Left colon (tissue), 2 donors: ENCODE measurements around the gene SMOC1. TPM values are rescaled to one million over a fixed set of nuclear protein-coding genes. Genes with fewer than 3 reads are reported as not detected.

Experiments used
- ATAC-seq: fragments of 200-7000 bp; cut with Tn5 transposase; one replicate; pipeline ENCODE4 v1.9.1; 2020; ENCODE audit warnings: mild to moderate bottlenecking, moderate library complexity
- DNase-seq, 2 donors: peaks; one replicate each; pipeline ENCODE4 v3.0.0-alpha.2; 2020
- intact Hi-C, 2 donors: fragments of 100-400 bp; cut with DNase I in 1 of 2; cut with micrococcal nuclease in 1 of 2; formaldehyde crosslinking; loops; one replicate each; pipeline versions ENCODE4 v1.11.2 to v1.14.0; 2022; cut with DNase I, micrococcal nuclease
- total RNA-seq, 2 donors: library from RNA; stranded (reverse); fragmentation: NEBNext Ultra II Directional; extraction: Animal tissue kit (Norgen Biotek cat#: 25700); gene quantifications; one replicate each; pipeline ENCODE4 v1.2.1, GENCODE V29; 2021
- donor health status: DM: no; HTN: no; CAD: no.
- donor health status: DM: yes; HTN: yes; CAD: no.

SMOC1 gene
- total RNA-seq, 2 donors from 2014 or later: 0.55 to 0.89 TPM

DNA sequence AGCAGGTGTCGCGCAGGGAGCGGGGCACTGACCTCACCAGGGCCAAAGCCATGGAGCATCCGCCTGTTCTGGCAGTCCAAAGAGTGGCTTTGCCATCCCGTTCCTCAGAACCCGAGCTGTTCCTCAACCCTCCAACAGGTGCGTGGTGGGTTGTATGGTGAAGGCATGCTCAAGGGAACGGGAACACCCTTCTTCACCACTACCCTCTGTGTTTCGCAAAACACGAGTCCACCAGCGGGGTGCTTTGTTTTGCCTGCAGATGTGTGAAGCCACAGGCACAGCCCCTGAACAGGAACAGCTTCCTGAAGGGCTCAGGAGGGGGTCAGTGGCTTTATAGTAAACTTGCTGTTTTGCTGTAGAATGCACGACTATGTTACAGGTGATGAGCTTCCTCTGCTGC, 52.7 kb downstream of the SMOC1 start:
- no peak for ATAC-seq
- DNase-seq: no peak
- intact Hi-C loops: no loop called here

DNA sequence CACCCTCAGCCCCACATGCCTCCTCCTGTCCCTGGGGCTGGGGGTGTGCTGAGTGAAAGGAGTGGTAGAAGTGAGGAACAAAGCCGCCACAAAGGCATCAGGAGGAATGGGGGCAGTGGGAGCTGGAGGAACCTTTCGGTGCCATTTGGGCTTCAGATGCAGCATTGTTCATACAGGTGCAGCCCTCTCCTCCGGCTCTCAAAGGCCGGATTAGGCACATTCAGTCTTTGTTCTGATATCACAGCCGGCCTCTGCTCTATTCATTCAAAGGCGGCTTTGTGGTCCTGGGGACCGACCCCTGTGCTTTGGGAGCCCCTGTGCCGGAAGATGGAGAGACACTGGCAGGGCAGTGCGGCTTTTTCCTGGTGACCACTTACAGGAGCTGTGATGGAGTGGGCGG, 53.2 kb downstream of the SMOC1 start:
- DNase-seq (no peak), ATAC-seq (no peak)
- intact Hi-C loops: no loop called here

GRCh38 chr14:69933623-69934275, 54.5 kb downstream of the SMOC1 start:
- intact Hi-C loops: no loop called here
- ATAC-seq: no peak
- no peak for DNase-seq

- intact Hi-C loops: no loop called here
- DNase-seq (no peak), ATAC-seq (no peak)
Measured at GRCh38 chr14:69937367-69938081, 58.3 kb downstream of the SMOC1 start.

DNA sequence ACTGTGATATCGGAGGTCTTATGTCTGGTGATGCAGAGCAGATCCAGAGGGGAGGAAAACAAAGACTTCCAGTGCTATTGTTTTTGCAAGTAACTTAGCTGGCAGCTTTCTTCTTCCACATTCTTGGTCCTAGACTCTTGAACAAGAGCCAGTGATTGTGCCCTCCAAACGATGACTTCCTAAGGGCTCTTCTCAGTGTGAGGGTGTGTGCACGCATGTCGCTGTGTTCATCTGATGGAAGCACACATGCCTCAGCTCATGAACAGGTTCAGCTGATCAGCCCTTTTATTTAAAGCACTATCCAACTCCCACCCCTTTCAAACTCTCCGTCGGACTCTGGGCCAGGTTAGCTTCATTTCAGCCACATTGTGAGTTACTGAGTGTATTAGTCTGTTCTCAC, 59.5 kb downstream of the SMOC1 start:
- ATAC-seq (no peak), DNase-seq (no peak)
- intact Hi-C loops: no loop called here

GRCh38 chr14:69941768-69942742, 62.8 kb downstream of the SMOC1 start:
- intact Hi-C loops: no loop called here
- ATAC-seq: peak; percentile 79
- DNase-seq: no peak

DNA sequence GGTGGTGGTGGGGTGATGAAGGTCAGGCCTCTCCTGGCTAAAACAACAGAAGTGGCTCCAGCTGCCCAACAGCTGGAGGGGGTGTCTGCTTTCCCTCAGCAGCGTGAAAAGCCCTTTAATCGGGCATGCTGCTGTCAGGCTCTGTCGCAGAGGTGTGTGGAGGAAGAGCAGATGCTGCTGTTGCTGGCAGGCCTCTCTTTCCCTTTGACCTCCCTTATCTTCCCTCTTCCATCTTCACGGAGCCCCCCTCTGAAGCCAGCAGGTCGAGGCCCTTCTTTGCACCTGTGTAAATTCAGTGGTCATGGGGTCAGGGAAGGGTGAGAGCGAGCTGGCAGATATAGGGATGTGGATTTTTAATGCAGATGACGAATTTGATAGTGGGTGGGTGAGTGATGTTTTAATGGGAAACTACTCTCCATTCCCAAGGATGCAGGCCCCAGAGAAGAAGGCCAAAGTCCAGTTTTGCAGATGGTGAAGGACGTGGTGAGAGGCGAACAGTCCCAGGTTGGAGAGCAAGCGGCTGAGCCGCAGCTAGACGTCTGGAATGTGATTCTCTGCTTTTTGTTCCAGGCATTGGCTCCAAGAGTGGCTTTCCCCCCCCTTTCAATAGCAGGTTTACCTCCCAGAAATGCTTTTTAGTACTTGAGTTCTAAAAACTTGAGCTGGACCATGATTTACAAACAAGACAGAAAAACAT, 64.0 kb downstream of the SMOC1 start:
- DNase-seq: no peak
- intact Hi-C loops: no loop called here
- peak; percentile 40 for ATAC-seq

- intact Hi-C loops: no loop called here
- DNase-seq: no peak
- ATAC-seq: no peak
Measured at GRCh38 chr14:69945347-69945746, 66.1 kb downstream of the SMOC1 start.

GRCh38 chr14:69945912-69946311, 66.7 kb downstream of the SMOC1 start:
- ATAC-seq: peak; percentile 76
- DNase-seq: no peak
- intact Hi-C loops: no loop called here

DNA sequence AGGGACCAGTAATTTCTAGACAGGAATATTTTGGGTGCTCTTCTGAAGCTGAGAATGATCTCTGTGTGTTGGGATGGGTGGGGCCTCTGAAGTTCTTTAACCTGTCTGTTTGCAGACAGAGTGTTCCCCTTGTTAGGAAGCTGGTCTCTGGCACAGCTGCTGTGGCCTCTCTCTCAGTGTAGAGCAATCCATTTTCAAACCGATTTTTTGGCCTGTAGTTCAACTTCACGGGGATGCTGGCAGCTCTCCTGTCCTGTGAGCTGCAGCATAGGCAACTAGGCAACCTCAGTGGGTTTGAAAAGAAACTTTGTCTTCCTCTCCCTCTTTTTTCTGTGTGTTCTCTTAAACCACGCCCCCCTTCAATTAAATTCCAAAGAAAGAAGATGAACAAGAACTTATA, 69.1 kb downstream of the SMOC1 start:
- DNase-seq (no peak), ATAC-seq (no peak)
- intact Hi-C loops: no loop called here

- DNase-seq: no peak
- ATAC-seq: no peak
- intact Hi-C loops: no loop called here
Measured at GRCh38 chr14:69951263-69951662, 72.0 kb downstream of the SMOC1 start.

DNA sequence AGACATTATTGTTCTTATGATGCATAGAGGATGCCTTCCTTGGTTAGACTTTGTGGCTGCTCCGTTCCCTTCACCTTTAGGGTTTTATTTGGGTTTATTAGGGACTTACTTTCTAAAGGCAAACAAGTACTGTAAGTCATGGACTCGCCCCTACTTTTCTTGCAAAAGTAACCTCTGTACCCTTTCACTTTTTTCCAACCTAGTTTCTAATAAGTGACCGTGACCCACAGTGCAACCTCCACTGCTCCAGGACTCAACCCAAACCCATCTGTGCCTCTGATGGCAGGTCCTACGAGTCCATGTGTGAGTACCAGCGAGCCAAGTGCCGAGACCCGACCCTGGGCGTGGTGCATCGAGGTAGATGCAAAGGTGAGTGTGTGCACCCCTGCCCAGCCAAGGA, 72.7 kb downstream of the SMOC1 start:
- intact Hi-C loops: no loop called here
- DNase-seq (no peak), ATAC-seq (no peak)

GRCh38 chr14:69953266-69953915, 74.2 kb downstream of the SMOC1 start:
- DNase-seq: no peak
- ATAC-seq: no peak
- intact Hi-C loops: no loop called here

DNA sequence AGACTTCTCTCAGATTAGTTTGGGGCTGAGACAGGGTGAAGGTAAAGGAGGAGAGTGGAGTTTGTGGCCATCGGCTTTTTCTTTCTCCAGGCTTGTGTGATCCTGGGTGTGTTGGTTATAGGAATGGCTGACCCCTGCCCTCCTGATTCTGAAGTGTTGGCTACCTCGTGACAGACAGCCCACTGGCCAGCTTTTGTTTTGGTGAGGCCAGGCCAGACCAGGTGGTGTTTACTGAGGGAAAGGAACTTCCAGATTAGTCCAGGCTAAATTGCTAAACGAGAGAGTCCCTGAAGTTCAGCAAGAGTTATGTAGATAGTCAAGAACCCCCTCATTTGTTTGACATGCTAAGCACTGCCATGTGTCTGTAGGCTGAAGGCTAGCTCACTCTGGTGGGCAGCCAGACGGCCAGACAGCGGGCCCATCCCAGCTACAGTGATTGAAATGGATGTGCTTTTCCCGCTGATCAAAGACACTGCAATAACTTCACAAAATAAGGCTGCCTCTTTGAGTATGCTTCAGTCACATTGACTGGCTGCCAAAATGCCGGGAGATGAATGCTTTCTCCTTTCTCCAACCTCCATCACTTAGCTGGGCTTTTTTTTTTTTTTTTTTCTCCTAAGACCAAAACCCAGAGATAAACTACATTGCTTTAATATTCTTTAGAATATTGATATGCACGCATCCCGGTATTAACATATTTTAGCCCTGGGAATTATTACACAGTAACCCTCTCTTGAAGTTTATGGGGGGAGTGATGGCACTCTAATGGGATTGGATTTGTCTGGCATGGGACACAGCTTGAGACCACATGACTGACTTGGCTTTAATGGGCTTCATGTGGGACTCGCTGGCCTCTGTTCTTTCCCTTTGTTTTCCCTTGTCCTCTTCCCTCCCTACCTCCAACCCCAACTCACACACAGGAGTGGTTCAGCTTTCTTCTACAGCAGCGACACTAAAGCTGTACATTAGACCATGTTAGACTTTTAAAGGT, 76.9 kb downstream of the SMOC1 start:
- ATAC-seq: no peak
- DNase-seq: no peak

DNA sequence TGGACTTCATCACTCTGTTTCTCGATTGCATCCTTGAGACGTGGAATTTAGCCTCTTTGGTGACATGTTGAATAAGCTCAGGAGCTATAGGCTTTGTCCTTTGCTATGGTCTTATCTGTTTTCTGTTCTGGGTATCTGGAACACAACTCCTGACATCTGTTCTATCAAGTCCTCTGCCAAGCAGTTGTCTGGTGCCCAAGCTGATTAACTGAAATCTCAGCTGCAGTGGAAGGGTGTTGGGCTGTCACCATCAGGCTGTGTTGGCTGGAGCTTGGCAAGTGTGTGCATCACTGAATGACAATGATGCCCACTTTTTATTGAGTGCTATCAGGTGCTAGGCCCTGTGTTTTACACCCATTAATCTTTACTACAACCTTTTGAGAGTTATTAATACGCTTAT, 77.8 kb downstream of the SMOC1 start:
- ATAC-seq (no peak), DNase-seq (no peak)
- intact Hi-C loops: no loop called here

More for the DNA sequence above, 76.9 kb downstream of the SMOC1 start:
- intact Hi-C loops: no loop called here

GRCh38 chr14:69957986-69958385, 78.8 kb downstream of the SMOC1 start:
- ATAC-seq: no peak
- intact Hi-C loops: no loop called here

DNA sequence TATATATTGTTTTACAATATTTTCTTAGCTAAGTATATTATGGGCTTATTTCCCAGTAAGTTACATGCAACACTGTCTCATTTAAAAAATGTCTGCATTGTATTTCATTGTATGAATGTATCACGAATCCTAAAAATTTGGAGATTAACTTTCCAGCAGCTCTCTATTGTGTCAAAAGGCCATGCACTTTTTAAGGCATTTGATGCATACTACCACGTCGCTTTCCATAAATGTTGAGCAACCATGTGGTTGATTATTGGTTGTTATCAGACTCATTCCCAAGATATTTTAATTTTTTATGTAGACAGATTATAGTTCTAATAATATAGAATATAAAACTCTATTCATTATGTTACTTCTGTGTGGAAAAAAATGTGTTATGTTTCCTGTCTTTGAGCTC, 79.9 kb downstream of the SMOC1 start:
- intact Hi-C loops: no loop called here
- no peak for ATAC-seq
- no peak for DNase-seq

More at GRCh38 chr14:69957986-69958385, 78.8 kb downstream of the SMOC1 start:
- no peak for DNase-seq
